ENCODE data around the gene TMEM253.

The TMEM253 gene

DNA sequence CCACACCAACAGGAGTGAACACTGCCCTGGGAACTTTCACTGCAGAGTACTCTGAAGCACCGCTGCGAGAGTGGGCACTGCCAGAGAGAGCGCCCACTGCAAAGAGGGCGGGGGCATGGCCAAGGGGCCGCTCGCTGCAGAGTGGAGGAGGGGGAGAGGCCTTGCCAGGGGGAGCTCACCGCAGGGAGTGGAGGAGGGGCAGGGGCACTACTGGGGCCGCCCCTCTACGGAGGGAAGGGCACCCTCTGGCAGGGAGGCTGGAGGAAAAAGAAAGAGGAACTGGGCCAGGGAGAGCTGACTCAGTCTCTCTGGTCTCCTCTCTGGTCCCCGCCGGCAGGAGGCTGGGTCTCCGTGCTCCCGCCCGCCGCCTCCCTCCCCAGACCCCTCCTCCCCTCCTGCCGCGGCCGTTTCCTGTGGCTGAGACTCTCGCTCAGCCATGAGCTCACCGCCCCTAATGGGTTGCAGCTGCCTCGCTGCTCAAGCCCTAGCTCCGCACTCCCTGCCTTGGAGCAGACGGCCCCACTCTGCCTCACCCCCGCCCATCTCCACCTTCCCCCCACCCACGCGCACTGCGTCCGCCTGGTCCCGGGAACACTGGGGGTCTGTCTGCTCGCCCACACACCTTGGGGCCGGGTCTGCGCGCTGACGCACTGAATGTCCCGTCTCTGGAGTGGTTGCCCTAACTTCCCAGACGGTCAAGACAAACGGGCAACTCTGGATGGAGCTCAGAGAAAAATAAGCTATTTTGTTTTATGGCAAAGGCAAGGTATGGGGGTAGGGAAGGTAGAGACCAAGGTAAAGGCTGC, 29.4 kb upstream of the TMEM253 start:
- DNase-seq, result peak; percentile 73

DNA sequence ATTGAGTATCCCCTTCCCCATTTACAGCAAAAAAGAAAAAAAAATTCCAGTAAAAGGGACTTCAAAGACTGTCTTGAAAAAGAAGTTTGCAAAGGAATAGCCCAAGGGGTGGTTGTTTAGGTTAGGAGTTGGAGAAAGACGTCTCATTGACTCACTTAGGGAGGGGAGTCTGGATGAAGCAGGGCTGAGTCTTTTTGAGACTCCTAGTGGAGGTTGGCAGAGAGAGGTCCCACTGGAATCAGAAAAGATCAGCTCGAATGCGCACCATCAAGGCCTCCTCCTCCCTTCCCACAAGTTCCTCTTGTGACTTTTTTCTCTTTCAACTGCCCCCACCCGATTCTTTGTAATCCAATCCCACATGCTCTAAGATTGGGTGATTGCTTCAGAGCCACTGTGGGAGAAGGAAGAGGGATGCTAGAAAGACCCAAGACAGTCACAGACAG, 28.8 kb upstream of the TMEM253 start:
- no peak for DNase-seq

DNA sequence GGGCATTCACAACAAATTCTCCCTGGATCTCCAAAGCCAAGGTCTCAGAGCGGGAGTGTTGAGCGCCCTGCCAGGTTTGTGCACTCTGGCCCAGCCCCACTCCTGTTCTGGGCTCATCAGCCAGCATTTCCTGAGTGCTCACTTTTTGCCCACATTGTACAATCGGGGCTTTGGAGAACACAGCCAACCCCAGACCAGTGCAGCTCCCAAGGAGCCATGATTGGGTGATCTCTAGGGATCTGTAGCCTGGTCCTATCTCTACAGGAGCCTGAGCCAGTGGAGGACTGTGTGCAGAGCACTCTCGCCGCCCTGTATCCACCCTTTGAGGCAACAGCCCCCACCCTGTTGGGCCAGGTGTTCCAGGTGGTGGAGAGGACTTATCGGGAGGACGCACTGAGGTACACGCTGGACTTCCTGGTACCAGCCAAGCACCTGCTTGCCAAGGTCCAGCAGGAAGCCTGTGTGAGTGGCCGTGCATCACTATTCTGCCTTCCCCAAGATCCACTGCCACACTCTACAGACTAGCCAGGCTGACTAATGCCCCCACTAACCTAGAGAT, 28.0 kb upstream of the TMEM253 start:
- DNase-seq, result no peak

DNA sequence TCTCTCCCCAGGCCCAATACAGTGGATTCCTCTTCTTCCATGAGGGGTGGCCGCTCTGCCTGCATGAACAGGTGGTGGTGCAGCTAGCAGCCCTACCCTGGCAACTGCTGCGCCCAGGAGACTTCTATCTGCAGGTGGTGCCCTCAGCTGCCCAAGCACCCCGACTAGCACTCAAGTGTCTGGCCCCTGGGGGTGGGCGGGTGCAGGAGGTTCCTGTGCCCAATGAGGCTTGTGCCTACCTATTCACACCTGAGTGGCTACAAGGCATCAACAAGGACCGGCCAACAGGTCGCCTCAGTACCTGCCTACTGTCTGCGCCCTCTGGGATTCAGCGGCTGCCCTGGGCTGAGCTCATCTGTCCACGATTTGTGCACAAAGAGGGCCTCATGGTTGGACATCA, 26.9 kb upstream of the TMEM253 start:
- no peak for DNase-seq

DNA sequence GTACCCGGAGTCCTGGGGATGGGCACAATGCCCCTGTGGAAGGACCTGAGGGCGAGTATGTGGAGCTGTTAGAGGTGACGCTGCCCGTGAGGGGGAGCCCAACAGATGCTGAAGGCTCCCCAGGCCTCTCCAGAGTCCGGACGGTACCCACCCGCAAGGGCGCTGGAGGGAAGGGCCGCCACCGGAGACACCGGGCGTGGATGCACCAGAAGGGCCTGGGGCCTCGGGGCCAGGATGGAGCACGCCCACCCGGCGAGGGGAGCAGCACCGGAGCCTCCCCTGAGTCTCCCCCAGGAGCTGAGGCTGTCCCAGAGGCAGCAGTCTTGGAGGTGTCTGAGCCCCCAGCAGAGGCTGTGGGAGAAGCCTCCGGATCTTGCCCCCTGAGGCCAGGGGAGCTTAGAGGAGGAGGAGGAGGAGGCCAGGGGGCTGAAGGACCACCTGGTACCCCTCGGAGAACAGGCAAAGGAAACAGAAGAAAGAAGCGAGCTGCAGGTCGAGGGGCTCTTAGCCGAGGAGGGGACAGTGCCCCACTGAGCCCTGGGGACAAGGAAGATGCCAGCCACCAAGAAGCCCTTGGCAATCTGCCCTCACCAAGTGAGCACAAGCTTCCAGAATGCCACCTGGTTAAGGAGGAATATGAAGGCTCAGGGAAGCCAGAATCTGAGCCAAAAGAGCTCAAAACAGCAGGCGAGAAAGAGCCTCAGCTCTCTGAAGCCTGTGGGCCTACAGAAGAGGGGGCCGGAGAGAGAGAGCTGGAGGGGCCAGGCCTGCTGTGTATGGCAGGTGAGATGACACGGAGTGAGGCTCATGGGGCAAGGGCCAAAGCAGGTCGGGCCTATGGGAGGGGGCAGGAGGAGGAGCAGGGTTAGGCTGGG, 26.2 kb upstream of the TMEM253 start:
- no peak for DNase-seq

DNA sequence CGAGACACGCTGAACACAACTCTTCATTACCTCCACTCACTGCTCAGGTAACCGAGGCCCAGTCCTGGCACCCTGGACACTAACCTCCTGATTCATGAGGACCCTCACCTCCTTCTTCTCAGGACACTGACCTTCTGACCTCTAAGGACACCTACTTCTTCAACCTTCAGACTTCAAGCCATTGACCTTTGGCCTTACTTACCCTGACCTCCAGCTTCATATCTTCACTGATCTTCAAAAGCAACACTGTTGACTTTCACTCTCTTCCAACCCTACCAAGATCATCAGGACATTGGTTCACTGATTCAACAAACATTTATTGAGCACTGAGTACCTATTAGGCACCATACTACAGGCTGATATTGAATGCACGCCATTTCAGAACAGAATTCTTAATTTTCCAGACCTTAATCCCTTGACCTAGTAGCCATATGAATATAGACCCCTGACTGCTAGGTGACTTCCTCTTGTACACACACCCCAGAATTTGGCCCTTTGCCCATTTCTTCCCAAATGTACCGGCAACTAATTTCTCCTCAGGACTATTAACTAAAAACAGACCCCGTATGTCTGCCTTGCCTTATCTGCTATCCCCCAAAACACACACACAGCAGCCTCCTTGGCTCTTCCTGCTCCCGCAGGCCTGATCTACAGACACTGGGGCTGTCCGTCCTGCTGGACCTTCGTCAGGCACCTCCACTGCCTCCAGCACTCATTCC, 25.0 kb upstream of the TMEM253 start:
- no peak for DNase-seq

DNA sequence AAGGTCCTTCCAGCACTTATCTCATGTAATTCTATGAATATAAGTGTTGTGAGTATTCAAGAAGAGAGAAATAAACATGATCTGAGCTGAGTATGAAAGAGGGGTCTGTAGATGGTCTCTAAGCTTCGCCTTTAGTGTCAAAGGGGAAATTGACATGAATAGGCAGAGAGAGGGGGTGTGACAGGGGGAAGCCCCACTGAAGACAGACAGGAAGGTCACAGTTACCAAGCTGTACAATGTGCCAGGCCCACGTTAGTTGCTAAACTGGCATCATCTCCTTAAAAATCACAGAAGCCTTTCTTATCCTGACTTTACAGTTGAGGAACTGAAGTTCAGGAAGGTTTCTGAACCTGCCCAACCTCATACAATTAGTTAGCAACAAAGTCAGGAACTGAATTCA, 23.2 kb upstream of the TMEM253 start:
- DNase-seq, result no peak

DNA sequence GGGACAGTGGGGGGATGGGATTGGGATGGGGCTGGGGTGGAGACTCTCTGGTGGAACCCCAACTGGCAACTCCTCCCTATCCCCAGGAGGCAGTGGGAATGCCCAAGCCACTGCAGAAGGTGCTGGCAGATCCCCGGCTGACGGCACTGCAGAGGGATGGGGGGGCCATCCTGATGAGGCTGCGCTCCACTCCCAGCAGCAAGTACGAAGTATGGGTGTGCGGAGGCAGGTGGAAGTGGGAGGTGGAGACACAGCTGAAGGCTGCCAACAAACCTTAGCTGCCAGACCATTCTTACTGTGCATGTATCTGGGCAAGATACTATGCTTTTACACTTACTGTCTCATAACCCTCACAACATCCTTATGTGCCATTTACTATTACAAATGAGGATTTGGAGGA, 22.6 kb upstream of the TMEM253 start:
- no peak for DNase-seq

DNA sequence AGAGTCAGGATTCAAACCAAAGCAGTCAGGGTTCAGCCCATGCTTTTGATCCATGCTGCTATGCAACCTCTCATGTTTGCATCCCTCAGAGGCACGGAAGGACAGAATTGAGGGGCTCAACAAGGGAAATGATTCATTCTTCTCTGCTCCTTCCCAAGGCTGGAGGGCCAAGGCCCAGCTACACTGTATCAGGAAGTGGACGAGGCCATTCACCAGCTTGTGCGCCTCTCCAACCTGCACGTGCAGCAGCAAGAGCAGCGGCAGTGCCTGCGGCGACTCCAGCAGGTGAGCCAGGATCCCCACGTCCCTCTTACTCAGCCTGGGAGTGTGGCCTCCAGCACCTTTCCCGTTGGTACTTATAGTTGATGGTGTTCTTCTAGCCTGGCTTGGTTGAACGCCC, 22.1 kb upstream of the TMEM253 start:
- no peak for DNase-seq

DNA sequence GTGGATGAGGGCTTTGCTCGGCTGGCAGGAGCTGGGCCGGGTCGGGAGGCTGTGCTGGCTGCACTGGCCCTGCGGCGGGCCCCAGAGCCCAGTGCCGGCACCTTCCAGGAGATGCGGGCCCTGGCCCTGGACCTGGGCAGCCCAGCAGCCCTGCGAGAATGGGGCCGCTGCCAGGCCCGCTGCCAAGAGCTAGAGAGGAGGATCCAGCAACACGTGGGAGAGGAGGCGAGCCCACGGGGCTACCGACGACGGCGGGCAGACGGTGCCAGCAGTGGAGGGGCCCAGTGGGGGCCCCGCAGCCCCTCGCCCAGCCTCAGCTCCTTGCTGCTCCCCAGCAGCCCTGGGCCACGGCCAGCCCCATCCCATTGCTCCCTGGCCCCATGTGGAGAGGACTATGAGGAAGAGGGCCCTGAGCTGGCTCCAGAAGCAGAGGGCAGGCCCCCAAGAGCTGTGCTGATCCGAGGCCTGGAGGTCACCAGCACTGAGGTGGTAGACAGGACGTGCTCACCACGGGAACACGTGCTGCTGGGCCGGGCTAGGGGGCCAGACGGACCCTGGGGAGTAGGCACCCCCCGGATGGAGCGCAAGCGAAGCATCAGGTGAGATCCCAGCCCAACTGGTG, 19.2 kb upstream of the TMEM253 start:
- DNase-seq, result no peak

DNA sequence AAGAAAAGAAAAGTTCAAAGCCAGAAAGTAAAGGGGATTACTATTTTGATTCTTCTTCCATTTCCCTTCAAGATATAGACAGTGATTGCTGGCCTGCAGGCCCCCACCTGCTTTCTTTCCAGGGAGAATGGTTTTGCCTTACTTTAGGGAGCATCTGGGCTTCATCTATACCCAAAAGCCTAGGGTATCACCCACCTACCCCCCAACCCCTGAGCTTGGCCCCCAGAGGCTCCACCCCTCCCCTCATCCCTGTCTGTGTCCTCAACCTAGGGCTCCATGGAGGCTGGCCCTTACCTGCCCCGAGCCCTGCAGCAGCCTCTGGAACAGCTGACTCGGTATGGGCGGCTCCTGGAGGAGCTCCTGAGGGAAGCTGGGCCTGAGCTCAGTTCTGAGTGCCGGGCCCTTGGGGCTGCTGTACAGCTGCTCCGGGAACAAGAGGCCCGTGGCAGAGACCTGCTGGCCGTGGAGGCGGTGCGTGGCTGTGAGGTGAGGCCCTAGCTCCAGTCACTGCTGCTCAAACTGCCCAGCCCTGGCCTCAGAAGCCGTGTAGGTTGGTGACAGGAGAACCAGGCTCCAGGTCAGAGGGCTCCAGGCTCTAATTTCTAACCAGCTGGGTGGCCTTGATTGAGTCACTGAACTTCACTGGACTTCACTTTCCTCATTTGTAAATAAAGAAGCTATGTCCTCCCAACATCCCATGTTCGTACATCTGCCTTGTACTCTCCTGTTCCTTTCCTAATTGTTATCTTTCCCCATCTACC, 17.1 kb upstream of the TMEM253 start:
- no peak for DNase-seq

DNA sequence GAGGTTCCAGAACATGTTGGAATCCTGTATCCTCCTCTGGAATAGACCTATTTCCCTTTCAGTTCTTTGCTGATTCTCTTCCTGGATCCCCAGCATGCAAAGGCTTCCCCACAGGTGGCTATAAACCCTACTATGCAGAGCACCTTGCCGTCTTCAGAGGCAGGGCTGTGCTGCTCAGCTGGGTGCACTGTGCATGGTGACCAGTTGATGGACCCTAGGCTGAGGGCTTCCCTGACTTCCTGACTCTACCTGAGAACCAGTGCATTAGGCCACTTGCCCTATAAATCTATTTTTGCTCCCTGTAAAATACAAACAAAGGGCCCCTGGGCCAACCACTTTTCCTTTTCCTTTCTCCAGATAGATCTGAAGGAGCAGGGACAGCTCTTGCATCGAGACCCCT, 16.5 kb upstream of the TMEM253 start:
- DNase-seq, result no peak

DNA sequence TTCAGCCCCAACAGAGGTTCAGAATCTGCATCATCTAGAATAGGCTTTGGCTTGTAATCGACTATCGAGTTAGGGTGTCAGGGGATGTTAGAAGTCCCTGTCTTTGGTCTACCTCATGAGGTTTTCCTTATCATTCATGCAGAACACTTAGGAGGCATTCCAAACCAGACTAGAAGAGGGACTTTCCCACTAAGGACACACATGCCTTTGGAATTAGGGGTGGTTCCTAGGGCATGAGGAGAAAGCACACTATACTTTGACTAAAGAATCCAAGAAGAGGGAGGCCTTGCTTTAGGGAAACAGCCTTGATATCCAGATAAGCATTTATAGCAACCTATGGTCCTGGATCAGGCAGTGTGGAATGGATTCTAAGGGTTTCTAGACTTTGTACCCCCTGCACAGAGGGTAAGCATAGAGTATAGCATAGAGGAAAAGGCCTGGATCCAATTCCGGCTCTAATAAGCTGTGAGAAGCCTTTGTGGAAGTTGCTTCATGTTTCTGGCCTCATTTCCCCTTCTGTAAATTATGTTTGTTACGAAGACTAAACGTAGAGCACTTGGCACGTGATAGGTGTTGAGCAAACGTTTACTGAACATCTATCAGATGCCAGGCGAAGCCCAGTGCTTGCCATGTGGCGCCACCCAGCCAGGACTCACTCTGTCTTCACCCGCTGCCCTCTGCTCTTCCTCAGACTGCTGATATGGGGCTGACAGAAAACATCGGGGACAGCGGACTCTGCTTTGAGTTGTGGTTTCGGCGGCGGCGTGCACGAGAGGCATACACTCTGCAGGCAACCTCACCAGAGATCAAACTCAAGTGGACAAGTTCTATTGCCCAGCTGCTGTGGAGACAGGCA, 15.6 kb upstream of the TMEM253 start:
- DNase-seq, result no peak

DNA sequence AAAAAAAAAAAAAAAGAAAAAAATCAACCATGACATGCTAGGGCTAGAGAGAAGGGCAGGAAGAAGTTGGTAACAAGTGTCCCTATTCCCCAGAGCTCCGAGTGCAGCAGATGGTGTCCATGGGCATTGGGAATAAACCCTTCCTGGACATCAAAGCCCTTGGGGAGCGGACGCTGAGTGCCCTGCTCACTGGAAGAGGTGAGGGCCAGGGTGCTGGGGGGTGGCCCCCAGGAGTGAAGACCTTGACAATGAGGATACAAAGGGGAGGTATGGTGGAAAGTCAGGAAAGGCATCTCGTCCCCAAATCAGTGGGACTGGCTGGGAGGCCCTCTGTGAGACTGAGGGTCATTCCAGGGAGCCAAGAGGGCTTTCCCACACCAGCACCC, 14.0 kb upstream of the TMEM253 start:
- DNase-seq, result no peak

DNA sequence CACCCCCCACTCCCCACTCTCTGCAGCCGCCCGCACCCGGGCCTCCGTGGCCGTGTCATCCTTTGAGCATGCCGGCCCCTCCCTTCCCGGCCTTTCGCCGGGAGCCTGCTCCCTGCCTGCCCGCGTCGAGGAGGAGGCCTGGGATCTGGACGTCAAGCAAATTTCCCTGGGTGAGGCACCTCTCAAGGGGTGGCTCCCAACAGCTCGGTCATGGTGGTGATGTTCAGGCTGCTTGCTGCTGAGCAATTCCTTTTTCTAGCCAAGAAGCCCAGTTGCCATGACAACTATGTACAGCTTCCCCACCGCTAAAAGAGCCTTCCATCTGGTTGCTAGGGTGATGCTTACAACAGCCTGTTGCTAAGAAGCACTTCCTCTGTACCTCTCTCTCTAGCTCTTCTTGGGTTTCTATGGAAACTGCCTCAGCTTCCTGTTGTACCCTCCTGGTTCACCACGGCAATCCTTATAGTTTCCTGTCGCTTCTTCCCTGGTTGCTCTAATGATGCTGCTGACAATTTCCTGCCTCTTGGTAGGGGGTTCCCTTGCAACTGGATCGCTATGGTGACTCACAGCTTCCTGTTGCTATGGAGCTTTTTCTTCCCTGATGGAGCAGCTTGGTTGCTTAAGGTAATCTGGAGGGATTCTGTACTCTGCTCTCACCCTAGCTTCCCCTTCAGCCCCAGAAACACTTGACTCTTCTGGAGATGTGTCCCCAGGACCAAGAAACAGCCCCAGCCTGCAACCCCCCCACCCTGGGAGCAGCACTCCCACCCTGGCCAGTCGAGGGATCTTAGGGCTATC, 13.4 kb upstream of the TMEM253 start:
- no peak for DNase-seq

DNA sequence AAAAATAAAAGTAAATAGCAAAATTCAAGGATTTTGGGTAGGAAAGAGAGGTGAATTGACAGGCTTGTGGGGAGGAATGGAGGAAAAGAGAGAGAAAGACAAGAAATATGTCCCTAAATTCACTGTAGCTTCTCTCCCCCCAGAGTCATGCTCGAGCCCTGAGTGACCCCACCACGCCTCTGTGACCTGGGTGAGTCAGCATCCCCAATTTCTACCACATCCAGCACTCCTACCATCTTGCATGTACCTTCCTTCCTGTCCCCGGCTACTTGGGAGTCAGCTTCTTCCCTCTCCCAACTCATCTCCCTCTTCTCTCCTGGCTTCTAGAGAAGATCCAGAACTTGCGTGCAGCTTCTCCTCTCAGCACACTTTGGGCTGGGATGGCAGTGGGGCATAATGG, 12.2 kb upstream of the TMEM253 start:
- DNase-seq, result no peak

DNA sequence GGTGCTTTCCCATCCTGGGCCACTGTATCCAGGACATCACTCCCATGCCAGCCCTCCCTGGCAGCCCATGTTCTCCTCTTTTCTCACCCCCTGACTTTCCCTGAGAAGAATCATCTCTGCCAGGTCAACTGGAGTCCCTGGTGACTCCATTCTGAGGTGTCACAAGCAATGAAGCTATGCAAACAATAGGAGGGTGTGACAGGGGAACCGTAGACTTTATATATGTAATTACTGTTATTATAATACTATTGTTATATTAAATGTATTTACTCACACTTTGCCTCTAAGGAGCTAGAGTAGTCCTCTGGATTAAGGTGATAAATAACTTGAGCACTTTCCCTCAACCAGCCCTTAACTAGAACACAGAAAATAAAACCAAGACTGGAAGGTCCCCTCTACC, 11.6 kb upstream of the TMEM253 start:
- no peak for DNase-seq

DNA sequence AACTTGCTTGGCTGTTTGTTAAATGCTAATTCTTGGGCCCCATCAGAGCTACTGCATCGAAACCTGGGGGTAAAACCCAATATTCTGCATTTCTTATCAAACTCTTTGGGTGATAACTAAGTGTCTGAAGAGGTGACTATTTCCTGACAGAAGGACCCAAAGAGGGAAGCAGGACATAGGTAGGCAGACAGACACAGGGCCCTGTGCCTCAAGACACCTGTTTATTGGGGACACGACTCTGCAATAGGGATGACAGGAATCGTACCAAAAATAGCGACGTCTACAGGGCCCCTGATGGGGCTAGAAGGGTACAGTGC, 11.0 kb upstream of the TMEM253 start:
- no peak for DNase-seq

DNA sequence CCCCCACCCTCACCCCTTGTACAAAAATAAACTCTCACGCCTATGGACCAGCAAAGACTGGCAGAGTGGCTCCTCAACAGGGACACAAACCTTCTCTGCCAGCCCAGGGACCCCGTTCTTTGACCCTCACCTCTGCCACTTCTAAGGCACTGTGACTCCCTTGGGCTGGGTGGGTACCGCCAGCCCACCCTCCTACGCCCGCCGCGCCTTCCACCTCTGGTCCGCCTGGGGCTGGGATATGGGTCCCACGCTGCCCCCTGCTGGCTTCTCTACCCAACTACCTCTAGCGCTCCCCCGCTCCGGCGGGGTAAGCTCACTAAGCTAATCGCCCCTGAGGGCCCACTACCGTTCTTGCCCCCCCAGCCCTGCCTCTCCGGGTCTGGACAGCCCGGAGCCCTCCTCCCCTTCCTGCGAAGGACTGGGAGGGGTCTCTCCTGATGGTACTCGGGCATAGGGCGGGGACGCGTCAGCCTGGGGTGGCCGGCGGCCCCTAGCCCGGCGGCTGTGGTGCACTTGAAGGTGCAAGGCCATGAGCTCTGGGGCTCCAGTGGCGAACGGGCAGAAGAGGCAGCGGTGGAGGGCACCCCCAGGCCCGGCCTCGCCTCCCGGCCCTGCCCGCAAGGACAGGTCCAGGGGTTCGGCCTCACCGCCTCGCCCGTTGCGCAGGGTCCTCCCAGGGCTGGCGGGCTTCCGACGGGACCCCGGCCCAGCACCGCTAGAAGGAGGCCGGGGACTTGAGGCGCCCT, 10.5 kb upstream of the TMEM253 start:
- peak; percentile 83 for DNase-seq

Measured in activated CD8-positive, alpha-beta memory T cell treated with anti-CD3 and anti-CD28 coated beads, Interleukin-2, amount 50 U/mL, for 48 hours (primary cell).